K562 (cell line): ENCODE measurements around the gene HVCN1. TPM values are rescaled to one million over a fixed set of nuclear protein-coding genes. Genes with fewer than 3 reads are reported as not detected.

Experiments used
- ATAC-seq: fragments of 200-7000 bp; cut with Tn5 transposase; 3 replicates; pipeline ENCODE4 v1.9.1; 2020; ENCODE audit warnings: moderate library complexity
- BruUV-seq: library from RNA; stranded (reverse); fragments of 400-500 nt; replicated peaks from 2 replicates; lab custom pipeline; 2021; lab: Mats Ljungman, UMichigan
- CTCF ChIA-PET: fragments of 300-600 bp; formaldehyde crosslinking; extraction: SDS; loops from one replicate; lab custom pipeline; 2021; ENCODE audit warnings: low intra/inter-chr PET ratio; lab: Yijun Ruan, JAX
- POLR2A ChIA-PET: fragments of 300-600, 350-650 bp; sonication (Branson Sonifier 250); formaldehyde crosslinking; extraction: SDS; loops from one replicate; lab custom pipeline; 2021; ENCODE audit warnings: antibody characterized with exemption, inconsistent platforms; lab: Yijun Ruan, JAX
- DNase-seq, 4 experiments: peaks; one replicate each; pipeline versions ENCODE4 v3.0.0 to v3.0.0-alpha.2; 2011 to 2018; ENCODE audit warnings: low spot score in 3 of 4, mixed read lengths in 3 of 4; ENCODE audit errors: extremely low read depth in 1 of 4
- FAIRE-seq: peaks from 2 replicates; lab custom pipeline; 2011; peaks lifted over from hg19 to GRCh38; lab: Jason Lieb, UNC
- H2AFZ ChIP-seq: 2 replicates; pipeline ENCODE4 v1.6.0; 2011; ENCODE audit warnings: low read depth, low read length, control low read depth, inconsistent platforms
- H3K27ac ChIP-seq: fragments of 200-600 bp; 3 replicates; pipeline ENCODE4 v1.8.0; 2011; ENCODE audit warnings: low read depth, mild to moderate bottlenecking, control low read depth, inconsistent platforms, low read length, moderate library complexity, mixed read lengths; ENCODE audit errors: extremely low read depth
- H3K27me3 ChIP-seq, 2 experiments: fragments of 300-600 bp in 1 of 2; 2 replicates in 1 of 2; 3 replicates in 1 of 2; pipeline versions ENCODE4 v1.6.0 to v1.8.0; 2011; ENCODE audit warnings: inconsistent platforms in 2 of 2, low read length in 2 of 2, mild to moderate bottlenecking in 1 of 2, mixed read lengths in 1 of 2, moderate library complexity in 1 of 2; ENCODE audit not compliant: control insufficient read depth in 2 of 2, insufficient read depth in 2 of 2
- H3K36me3 ChIP-seq: fragments of 300-600 bp; 3 replicates; pipeline ENCODE4 v1.8.0; 2011; ENCODE audit warnings: mild to moderate bottlenecking, low read length, inconsistent platforms; ENCODE audit not compliant: control insufficient read depth, insufficient read depth
- H3K4me1 ChIP-seq, 2 experiments: fragments of 200-600 bp in 1 of 2; replicated peaks in 1 of 2; 2 replicates in 1 of 2; 3 replicates in 1 of 2; pipeline versions ENCODE4 v1.5.1 to v1.8.0; 2011; ENCODE audit warnings: inconsistent platforms in 2 of 2, low read length in 2 of 2, mild to moderate bottlenecking in 1 of 2, mixed read lengths in 1 of 2, moderate library complexity in 1 of 2; ENCODE audit not compliant: control insufficient read depth in 2 of 2, insufficient read depth in 2 of 2
- H3K4me2 ChIP-seq: 2 replicates; pipeline ENCODE4 v1.6.1; 2011; ENCODE audit warnings: low read length, control low read depth, inconsistent platforms, mixed read lengths; ENCODE audit not compliant: insufficient read depth
- H3K4me3 ChIP-seq: fragments of 200-600 bp; sonication (generic), shearing (Covaris generic); 2 replicates; pipeline ENCODE4 v1.5.1; 2016; ENCODE audit warnings: control low read depth, inconsistent platforms
- H3K79me2 ChIP-seq: fragments of 200-600 bp; 3 replicates; pipeline ENCODE4 v1.8.0; 2011; ENCODE audit warnings: low read length, inconsistent platforms; ENCODE audit not compliant: control insufficient read depth, insufficient read depth
- H3K9ac ChIP-seq, 2 experiments: 2 replicates each; pipeline versions ENCODE4 v1.6.0 to v1.6.1; 2011; ENCODE audit warnings: low read depth in 2 of 2, low read length in 2 of 2, control low read depth in 1 of 2, inconsistent platforms in 1 of 2, mild to moderate bottlenecking in 1 of 2, mixed read lengths in 1 of 2; ENCODE audit not compliant: insufficient read depth in 1 of 2
- H3K9me1 ChIP-seq: one replicate; pipeline ENCODE4 v1.6.0; 2011; ENCODE audit warnings: inconsistent platforms, mild to moderate bottlenecking, low read length, moderate library complexity; ENCODE audit not compliant: control insufficient read depth, insufficient read depth
- H3K9me3 ChIP-seq: replicated peaks from 2 replicates; pipeline ENCODE4 v1.5.1; 2011; ENCODE audit warnings: low read depth, low read length, inconsistent platforms; ENCODE audit not compliant: control insufficient read depth, insufficient read depth
- H4K20me1 ChIP-seq: replicated peaks from 2 replicates; pipeline ENCODE4 v1.6.1; 2011; ENCODE audit warnings: low read length, inconsistent platforms, mixed read lengths; ENCODE audit not compliant: control insufficient read depth, insufficient read depth
- GTF2A2 ChIP-seq: IDR thresholded peaks from 2 replicates; pipeline ENCODE4 v1.6.1; 2016; ENCODE audit warnings: mild to moderate bottlenecking, missing genetic modification characterization, missing compliant biosample characterization
- HDAC6 ChIP-seq: IDR thresholded peaks from 2 replicates; pipeline ENCODE4 v1.6.1; 2012; ENCODE audit warnings: low read depth, mild to moderate bottlenecking, control low read depth, inconsistent platforms, low read length, moderate library complexity
- NR2C1 ChIP-seq, 2 experiments: fragments of 450-650 bp; IDR thresholded peaks; 2 replicates each; pipeline ENCODE4 v1.6.1; 2017; ENCODE audit warnings: mild to moderate bottlenecking in 2 of 2, antibody characterized with exemption in 1 of 2, inconsistent platforms in 1 of 2, missing compliant biosample characterization in 1 of 2, missing genetic modification characterization in 1 of 2
- PKNOX1 ChIP-seq: fragments of 450-650 bp; IDR thresholded peaks from 2 replicates; pipeline ENCODE4 v1.6.1; 2016
- TFE3 ChIP-seq: fragments of 450-650 bp; formaldehyde crosslinking; IDR thresholded peaks from 2 replicates; pipeline ENCODE4 v1.4.0; 2020; ENCODE audit warnings: mild to moderate bottlenecking, mixed read lengths
- ZBTB26 ChIP-seq: fragments of 450-650 bp; formaldehyde crosslinking; IDR thresholded peaks from 2 replicates; pipeline ENCODE4 v1.4.0; 2022; ENCODE audit warnings: missing genetic modification characterization
- ZC3H11A ChIP-seq: IDR thresholded peaks from 2 replicates; pipeline ENCODE4 v1.6.1; 2012; ENCODE audit warnings: low read depth, low read length, improper control_type of control experiment
- ZNF280A ChIP-seq: fragments of 450-650 bp; IDR thresholded peaks from 2 replicates; pipeline ENCODE4 v1.6.1; 2018; ENCODE audit warnings: mild to moderate bottlenecking, low read depth; ENCODE audit not compliant: partially characterized antibody
- WGBS: fragments of 100-300 bp; shearing (Covaris generic); methylation state at CpG from one replicate; pipeline ENCODE4 v1.1.6; 2016; ENCODE audit warnings: low coverage, mixed read lengths; ENCODE audit not compliant: insufficient coverage; ENCODE audit errors: missing lambda C conversion rate; 5-methylcytosine and 5-hydroxymethylcytosine counted together
- in situ Hi-C: fragments of 300-500 bp; cut with MboI; formaldehyde crosslinking; loops from 4 replicates; pipeline ENCODE4 v1.15.0; 2018; ENCODE audit warnings: inconsistent platforms, mixed read lengths
- intact Hi-C: fragments of 100-400 bp; cut with micrococcal nuclease; formaldehyde crosslinking; loops from 2 replicates; pipeline ENCODE4 v1.14.2; 2022
- polyA plus RNA-seq, 8 experiments: library from polyadenylated mRNA; depleted of rRNA in 4 of 8; stranded (reverse) in 5 of 8; unstranded in 3 of 8; fragments of >200 nt; fragmentation: Nextera tagmentation in 2 of 8; fragmentation: Illumina TruSeq in 1 of 8; extraction: Ambion mirVana in 2 of 8; extraction: Trizol in 1 of 8; gene quantifications; 2 replicates each; pipeline versions ENCODE4 v1.2.1 to v1.2.3, GENCODE V29; 2011 to 2014; ENCODE audit warnings: inconsistent platforms in 1 of 8, missing spikeins in 1 of 8
- total RNA-seq, 7 experiments: library from RNA; depleted of rRNA in 6 of 7; stranded (reverse); fragments of >200 nt in 6 of 7; fragmentation: Illumina TruSeq in 2 of 7; extraction: Trizol in 2 of 7; gene quantifications; 2 replicates each; pipeline versions ENCODE4 v1.2.1 to v1.2.3, GENCODE V29; 2011 to 2021; ENCODE audit warnings: low replicate concordance in 1 of 7

HVCN1 gene
- total and polyA plus RNA-seq, 9 of the 15 experiments (the other 6 are each of a cell fraction or from before 2014, with no cell fraction given): 0.21 to 1.4 (median 0.74) TPM

- no peak for TF ChIP-seq ZBTB26 (CRISPR knock-in tag)
- no peak for TF ChIP-seq ZNF280A
These were observed 589 bp upstream of the HVCN1 start (continued) for GRCh38 chr12:110689281-110690126.

GRCh38 chr12:110687396-110688169, 1.3 kb downstream of the HVCN1 start:
- Histone ChIP-seq H3K9ac (peak overlapping the region in 1 of 2 experiments; percentile 13; a peak in 1 of 4 replicates), H3K9me3 (no peaks in the 10 kb centered on the region), H2AFZ (no peak overlapping the region), H3K9me1 (peaks cover 5% of the 10 kb centered on the region), H4K20me1 (no peaks in the 10 kb centered on the region; the same call in none of the 2 replicates), H3K27me3 (peaks cover 14 to 30% of the 10 kb centered on the region in 2 experiments; a peak in 4 of 5 replicates), H3K79me2 (no peaks in the 10 kb centered on the region), H3K4me3 (no peak overlapping the region), H3K36me3 (no peaks in the 10 kb centered on the region), H3K4me2 (no peak overlapping the region), H3K27ac (no peak overlapping the region), H3K4me1 (peaks cover 26 to 30% of the 10 kb centered on the region in 2 experiments)
- intact Hi-C loops (no loop called here), in situ Hi-C loops (no loop called here)
- WGBS: 25% methylated on average over 15 of the region's 15 CpGs
- POLR2A ChIA-PET: no interaction called here
- no TSS peak for BruUV-seq
- peak in 3 of 4 experiments; percentile 25 to 75 (median 66) for DNase-seq
- peak; percentile 62 for ATAC-seq
- CTCF ChIA-PET: no interaction called here
- peak; percentile 84 for FAIRE-seq
- TF ChIP-seq GTF2A2 (tag): no peak
- TF ChIP-seq PKNOX1: no peak
- no peak for TF ChIP-seq TFE3 (CRISPR knock-in tag)
- no peak for TF ChIP-seq NR2C1 (IDR thresholded peaks at IDR 0.05)
- TF ChIP-seq NR2C1 (tag; IDR thresholded peaks at IDR 0.05): no peak
- TF ChIP-seq HDAC6: no peak
- TF ChIP-seq ZC3H11A: no peak
